HG03460 (cell line): ENCODE measurements around the gene HNF4A.
"Not testable (repeated sequence)": the region's sequence is repeated elsewhere in the genome, so short reads cannot be mapped to it uniquely, and the experiment has no call there.

Experiments used
- ATAC-seq: cut with Tn5 transposase; IDR thresholded peaks from one replicate; pipeline ENCODE4 v1.9.1; 2021; ENCODE audit not compliant: unreplicated experiment

Gene HNF4A

DNA sequence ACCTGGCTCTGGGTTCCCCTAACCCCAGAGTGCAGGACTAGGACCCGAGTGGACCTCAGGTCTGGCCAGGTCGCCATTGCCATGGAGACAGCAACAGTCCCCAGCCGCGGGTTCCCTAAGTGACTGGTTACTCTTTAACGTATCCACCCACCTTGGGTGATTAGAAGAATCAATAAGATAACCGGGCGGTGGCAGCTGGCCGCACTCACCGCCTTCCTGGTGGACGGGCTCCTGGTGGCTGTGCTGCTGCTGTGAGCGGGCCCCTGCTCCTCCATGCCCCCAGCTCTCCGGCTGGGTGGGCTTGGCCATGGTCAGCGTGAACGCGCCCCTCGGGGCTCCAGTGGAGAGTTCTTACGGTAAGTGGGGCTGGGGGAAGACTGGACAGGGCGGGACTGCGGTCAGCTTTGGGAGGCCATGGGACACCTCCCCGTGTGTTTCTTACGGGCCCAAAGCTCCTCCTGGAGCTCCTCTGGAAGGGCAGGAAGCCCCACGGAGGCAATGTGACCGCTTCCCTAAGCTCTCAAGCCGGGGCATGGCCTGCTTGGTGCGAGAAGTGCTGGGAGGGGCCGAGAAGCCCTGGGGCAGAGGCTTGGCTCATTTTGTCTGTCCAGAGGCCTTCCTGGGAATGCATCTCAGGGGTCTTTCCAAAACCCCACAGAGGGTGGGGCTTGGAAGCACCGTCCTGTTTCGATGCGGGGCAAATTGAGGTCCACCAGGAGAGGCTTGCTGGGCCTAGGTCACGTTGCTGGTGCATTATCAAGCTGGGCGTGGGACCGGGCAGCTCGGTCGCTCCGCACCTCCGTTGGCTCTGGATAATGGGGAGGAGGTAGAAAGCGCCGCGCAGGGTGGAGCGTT is at the start of gene HNF4A:
Gene HNF4A, plus strand, starts transcription at position 202 of the 855 bp plus-strand sequence. Its CDS starts 106 bp downstream, at position 308.
- no peak for ATAC-seq

DNA sequence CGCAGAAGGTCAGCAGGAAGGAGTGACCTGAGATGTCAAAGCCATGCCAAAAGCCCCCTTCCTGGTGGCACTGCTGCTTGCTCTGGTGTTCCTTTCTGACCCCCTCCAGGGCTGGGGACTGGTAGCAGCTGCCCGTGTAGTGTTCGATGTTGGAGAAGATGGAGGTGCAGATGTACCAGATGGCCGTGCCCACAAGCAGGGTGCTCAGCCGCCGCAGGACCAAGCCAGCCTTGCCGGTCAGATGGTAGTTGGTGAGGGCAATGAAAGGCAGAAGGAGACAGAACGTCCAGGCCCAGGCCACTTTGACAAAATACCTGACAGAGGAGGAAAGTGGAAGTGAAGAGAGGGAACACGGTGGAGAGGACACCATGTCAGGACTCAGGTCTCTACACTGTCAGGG is 48.6 kb upstream of the HNF4A start:
- ATAC-seq: no peak

GRCh38 chr20:44309763-44310663 is 45.5 kb upstream of the HNF4A start:
- peak; percentile 8 for ATAC-seq

GRCh38 chr20:44310664-44311639 is 44.5 kb upstream of the HNF4A start, which contains the start of gene FITM2:
TSS of gene FITM2 (minus strand) at chr20:44311202. CDS start at chr20:44311148, 54 bp downstream.
- ATAC-seq: peak; percentile 85

- no peak for ATAC-seq
These were observed 40.6 kb upstream of the HNF4A start for GRCh38 chr20:44314870-44315269.

GRCh38 chr20:44319839-44320422 is 35.6 kb upstream of the HNF4A start:
- no peak for ATAC-seq

- no peak for ATAC-seq
These were observed 31.2 kb upstream of the HNF4A start for GRCh38 chr20:44324343-44324742.

DNA sequence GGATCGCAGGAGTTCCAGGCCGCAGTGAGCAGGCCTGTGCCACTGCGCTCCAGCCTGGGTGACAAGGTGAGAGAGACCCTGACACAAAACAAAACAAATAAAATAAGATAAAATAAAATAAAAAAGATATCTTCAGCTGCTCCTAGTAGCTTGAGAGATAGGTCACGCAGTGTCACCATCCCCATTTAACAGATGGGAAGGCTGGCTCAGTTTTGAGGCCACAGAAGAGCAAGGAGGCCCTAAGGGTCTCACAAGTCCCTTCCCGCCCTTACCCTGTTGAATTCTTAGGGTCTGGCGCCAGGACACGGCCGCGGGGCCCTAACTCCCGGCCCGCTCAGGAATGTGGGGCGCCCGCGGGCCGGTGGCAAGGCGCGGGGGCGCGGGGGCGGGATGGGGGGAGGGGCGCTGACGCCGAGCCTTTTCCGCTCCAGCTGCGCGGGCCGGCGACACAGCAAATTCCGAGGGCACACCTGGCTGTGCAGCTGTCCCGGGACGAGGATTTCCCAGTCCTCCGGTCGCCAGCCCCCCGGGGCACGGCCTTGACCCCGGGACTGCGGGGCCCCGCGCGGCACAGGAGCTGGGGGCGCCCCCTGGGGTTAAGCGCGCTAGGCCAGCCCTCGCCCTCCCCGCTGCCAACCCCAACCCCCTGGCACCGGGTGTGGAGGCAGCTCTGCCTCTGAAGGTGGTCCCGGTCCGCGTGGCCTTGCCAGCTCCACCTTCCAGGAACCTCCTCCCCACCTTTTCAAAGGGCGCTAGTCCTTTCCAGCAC is 28.9 kb upstream of the HNF4A start:
- no peak for ATAC-seq

DNA sequence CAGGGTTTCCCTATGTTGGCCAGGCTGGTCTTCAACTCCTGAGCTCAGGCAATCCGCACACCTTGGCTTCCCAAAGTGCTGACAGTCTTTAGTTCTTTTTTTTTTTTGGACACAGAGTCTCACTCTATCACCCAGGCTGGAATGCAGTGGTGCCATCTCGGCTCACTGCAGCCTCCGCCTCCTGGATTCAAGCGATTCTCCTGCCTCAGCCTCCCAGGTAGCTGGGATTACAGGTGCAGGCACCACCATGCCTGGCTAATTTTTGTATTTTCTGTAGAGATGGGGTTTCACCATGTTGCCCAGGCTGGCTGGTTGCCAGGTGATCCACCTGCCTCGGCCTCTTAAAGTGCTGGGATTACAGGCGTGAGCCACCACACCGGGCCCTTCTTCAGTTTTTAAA is 27.8 kb upstream of the HNF4A start:
- ATAC-seq: not testable (repeated sequence)

DNA sequence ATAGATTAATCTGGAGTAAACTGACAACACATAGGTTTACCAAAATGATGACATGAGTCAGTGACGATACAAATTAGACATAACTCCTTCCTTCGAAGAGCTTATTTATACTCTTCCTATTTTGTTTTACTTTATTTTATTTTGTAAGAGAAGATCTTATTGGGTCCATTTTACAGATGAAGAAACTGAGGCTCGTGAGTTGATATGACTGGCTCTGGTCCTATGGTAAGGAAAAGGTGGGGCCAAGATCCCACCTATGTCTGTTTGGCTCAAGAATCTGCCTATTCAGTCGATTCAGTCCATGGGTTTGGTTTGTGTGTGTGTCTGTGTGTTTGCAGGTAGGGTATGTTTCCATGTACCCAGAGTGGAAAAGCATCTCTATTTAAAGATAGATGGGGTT is 27.1 kb upstream of the HNF4A start:
- ATAC-seq: no peak

DNA sequence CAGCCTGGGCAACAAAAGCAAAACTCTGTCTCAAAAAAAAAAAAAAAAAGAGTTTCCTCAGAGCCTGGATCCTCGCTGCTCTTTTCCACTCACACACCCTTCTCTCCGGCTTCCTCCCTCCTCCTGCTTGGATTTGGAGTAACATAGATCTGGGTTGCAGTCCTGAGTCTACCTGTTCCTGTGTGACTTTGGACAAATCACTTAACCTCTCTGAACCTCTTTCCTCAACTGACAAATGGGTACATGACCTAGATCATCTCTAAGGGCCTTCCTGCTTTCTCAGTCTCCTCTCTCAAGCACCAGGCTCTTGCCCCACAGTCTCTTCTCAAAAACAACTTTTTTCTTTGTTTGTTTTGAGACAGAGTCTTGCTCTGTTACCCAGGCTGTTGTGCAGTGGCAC is 24.3 kb upstream of the HNF4A start:
- no peak for ATAC-seq

- ATAC-seq: no peak
These were observed 21.2 kb upstream of the HNF4A start for GRCh38 chr20:44334306-44334705.

GRCh38 chr20:44334709-44335108 is 20.8 kb upstream of the HNF4A start:
- ATAC-seq: no peak

GRCh38 chr20:44335675-44336074 is 19.8 kb upstream of the HNF4A start:
- ATAC-seq: no peak

DNA sequence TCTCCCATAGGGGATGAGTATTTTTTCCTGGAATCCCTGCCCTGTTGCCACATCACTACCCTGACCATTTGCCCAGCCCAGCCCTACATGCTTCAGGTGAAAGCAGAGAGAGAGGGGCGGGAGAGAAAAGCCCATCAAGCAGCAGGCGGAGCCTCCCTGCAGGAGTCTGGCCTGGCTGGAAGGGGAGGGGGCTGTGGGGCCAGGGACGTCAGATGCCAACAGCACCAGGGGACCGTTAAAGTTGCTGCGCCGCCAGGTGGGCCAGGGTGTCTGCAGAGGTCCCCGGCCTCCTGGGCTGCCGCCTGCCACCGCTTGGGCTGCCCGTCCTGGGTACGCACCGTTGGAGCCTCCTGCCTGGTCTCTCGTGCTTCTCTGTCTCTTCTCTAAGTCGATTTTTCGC is 19.4 kb upstream of the HNF4A start:
- no peak for ATAC-seq

- no peak for ATAC-seq
These were observed 18.6 kb upstream of the HNF4A start, which contains the start of gene R3HDML for GRCh38 chr20:44336725-44337380. TSS of gene R3HDML (plus strand) at chr20:44337043. CDS start at chr20:44337158, 115 bp downstream.

GRCh38 chr20:44342248-44342647 is 13.3 kb upstream of the HNF4A start:
- ATAC-seq: no peak

GRCh38 chr20:44343162-44343675 is 12.3 kb upstream of the HNF4A start:
- ATAC-seq: no peak

- ATAC-seq: no peak
These were observed 10.8 kb upstream of the HNF4A start for GRCh38 chr20:44344723-44345122.
